Thoracic aorta (tissue), 2 donors: ENCODE results near the gene AKAP10. TPM values are rescaled to one million over a fixed set of nuclear protein-coding genes. Genes with fewer than 3 reads are reported as not detected.

Experiments used
- ATAC-seq: fragments of 150-250 bp; one replicate; pipeline ENCODE4 v1.8.0; 2017; ENCODE audit warnings: low read depth; ENCODE audit not compliant: insufficient number of reproducible peaks, low FRiP score
- DNase-seq: peaks from one replicate; pipeline ENCODE4 v3.0.0-alpha.2; 2020; ENCODE audit warnings: low spot score
- H3K27ac ChIP-seq, 2 donors: fragments of 200-600 bp; sonication (generic); 1 replicate in 1 of 2; 2 replicates in 1 of 2; pipeline ENCODE4 v1.5.1; 2016; ENCODE audit warnings: mild to moderate bottlenecking in 2 of 2, moderate library complexity in 2 of 2
- H3K27me3 ChIP-seq: fragments of 200-600 bp; sonication (generic); replicated peaks from 2 replicates; pipeline ENCODE4 v1.6.0; 2016; ENCODE audit warnings: mild to moderate bottlenecking; ENCODE audit not compliant: insufficient read depth
- H3K36me3 ChIP-seq: fragments of 200-600 bp; sonication (generic); one replicate; pipeline ENCODE4 v1.5.1; 2016
- H3K4me1 ChIP-seq, 2 donors: fragments of 200-600 bp; sonication (generic); 1 replicate in 1 of 2; 2 replicates in 1 of 2; pipeline versions ENCODE4 v1.5.1 to v1.6.0; 2016; ENCODE audit warnings: low read depth in 2 of 2, mild to moderate bottlenecking in 1 of 2; ENCODE audit not compliant: control insufficient read depth in 1 of 2
- H3K4me3 ChIP-seq: fragments of 200-600 bp; sonication (generic); 2 replicates; pipeline ENCODE4 v1.5.1; 2016; ENCODE audit warnings: mild to moderate bottlenecking
- H3K9me3 ChIP-seq: fragments of 200-600 bp; sonication (generic); 2 replicates; pipeline ENCODE4 v1.5.1; 2016
- total RNA-seq, 2 donors: library from RNA; depleted of rRNA; stranded (reverse); fragments of >200 nt; gene quantifications; one replicate each; pipeline versions ENCODE4 v1.1.0 to v1.2.3, GENCODE V29; 2016
- TF ChIP-seq, protein P1 (sequence below): fragments of 200-600 bp; sonication (generic); IDR thresholded peaks from one replicate; pipeline ENCODE4 v1.5.1; 2019; ENCODE audit warnings: antibody characterized with exemption

Gene AKAP10
- total RNA-seq, 2 donors from 2014 or later = 29.6 to 48.5 TPM

- no peaks in the 10 kb centered on the region for H3K9me3 ChIP-seq
- H3K4me3 ChIP-seq = no peak overlapping the region
- H3K36me3 ChIP-seq = no peaks in the 10 kb centered on the region
- no peak overlapping the region for H3K27ac ChIP-seq
- TF ChIP-seq, protein P1, sequence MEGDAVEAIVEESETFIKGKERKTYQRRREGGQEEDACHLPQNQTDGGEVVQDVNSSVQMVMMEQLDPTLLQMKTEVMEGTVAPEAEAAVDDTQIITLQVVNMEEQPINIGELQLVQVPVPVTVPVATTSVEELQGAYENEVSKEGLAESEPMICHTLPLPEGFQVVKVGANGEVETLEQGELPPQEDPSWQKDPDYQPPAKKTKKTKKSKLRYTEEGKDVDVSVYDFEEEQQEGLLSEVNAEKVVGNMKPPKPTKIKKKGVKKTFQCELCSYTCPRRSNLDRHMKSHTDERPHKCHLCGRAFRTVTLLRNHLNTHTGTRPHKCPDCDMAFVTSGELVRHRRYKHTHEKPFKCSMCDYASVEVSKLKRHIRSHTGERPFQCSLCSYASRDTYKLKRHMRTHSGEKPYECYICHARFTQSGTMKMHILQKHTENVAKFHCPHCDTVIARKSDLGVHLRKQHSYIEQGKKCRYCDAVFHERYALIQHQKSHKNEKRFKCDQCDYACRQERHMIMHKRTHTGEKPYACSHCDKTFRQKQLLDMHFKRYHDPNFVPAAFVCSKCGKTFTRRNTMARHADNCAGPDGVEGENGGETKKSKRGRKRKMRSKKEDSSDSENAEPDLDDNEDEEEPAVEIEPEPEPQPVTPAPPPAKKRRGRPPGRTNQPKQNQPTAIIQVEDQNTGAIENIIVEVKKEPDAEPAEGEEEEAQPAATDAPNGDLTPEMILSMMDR = no peak
- H3K27me3 ChIP-seq = no peaks in the 10 kb centered on the region
- DNase-seq = no peak
- H3K4me1 ChIP-seq = peaks cover 0 to 3% of the 10 kb centered on the region in 2 donors
- ATAC-seq = no peak
These were observed 18.9 kb upstream of the AKAP10 start for GRCh38 chr17:19996502-19996901.

- Histone ChIP-seq H3K27ac (no peak overlapping the region), H3K36me3 (no peaks in the 10 kb centered on the region), H3K9me3 (no peaks in the 10 kb centered on the region), H3K4me3 (no peak overlapping the region), H3K27me3 (no peaks in the 10 kb centered on the region), H3K4me1 (peaks cover 0 to 3% of the 10 kb centered on the region in 2 donors)
- no peak for DNase-seq
- TF ChIP-seq, protein P1 = no peak
- no peak for ATAC-seq
These were observed 18.5 kb upstream of the AKAP10 start for GRCh38 chr17:19996086-19996485.

DNA sequence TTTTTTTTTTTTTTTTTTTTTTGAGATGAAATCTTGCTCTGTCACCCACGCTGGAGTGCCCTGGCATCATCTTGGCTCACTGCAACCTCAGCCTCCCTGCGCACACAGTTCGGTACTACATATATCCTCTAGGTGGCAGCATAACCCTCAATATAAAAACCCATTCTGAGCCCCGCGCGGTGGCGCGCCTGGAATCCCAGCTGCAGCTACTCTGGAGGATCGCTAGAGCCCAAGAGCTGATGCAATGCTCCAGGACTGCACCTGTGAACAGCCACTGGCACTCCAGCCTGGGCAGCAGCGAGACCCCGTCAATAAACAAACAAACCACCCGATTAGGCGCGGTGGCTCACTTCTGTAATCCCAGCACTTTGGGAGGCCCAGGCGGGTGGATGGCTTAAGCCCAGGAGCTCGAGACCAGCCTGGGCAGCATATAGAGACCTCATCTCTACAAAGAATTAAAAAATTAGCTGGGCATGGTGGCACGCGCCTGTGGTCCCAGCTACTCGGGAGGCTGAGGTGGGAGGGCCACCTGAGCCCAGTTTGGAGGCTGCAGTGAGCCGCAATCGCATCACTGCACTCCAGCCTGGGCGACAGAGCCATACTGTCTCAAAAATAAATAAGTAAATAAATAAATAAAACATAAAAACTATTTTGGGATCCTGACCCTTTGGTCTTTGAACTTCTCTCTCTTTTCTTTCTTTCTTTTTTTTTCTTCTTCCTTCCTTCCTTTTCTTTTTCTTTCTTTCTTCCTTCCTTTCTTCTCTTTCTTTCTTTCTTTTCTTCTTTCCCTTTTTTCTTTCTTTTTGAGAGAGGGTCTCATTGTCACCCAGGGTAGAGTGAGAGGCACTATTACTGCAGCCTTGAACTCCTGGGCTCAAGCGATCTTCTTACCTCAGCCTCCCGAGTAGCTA is 15.4 kb upstream of the AKAP10 start:
- peaks cover 0 to 3% of the 10 kb centered on the region in 2 donors for H3K4me1 ChIP-seq
- H3K4me3 ChIP-seq = peak overlapping the region; percentile 55
- ATAC-seq (peak; percentile 93), DNase-seq (peak; percentile 73)
- TF ChIP-seq, protein P1 = peak; percentile 80
- no peak overlapping the region for H3K27ac ChIP-seq
- no peaks in the 10 kb centered on the region for H3K9me3 ChIP-seq
- no peaks in the 10 kb centered on the region for H3K27me3 ChIP-seq
- H3K36me3 ChIP-seq = no peaks in the 10 kb centered on the region

GRCh38 chr17:19991252-19991885 is 13.7 kb upstream of the AKAP10 start:
- no peaks in the 10 kb centered on the region for H3K27me3 ChIP-seq
- TF ChIP-seq, protein P1 = no peak
- no peaks in the 10 kb centered on the region for H3K9me3 ChIP-seq
- no peaks in the 10 kb centered on the region for H3K36me3 ChIP-seq
- ATAC-seq (no peak), DNase-seq (no peak)
- no peak overlapping the region for H3K27ac ChIP-seq
- H3K4me1 ChIP-seq = peaks cover 0 to 3% of the 10 kb centered on the region in 2 donors
- H3K4me3 ChIP-seq = no peak overlapping the region

- Histone ChIP-seq H3K9me3 (no peaks in the 10 kb centered on the region), H3K27ac (no peak overlapping the region), H3K27me3 (no peaks in the 10 kb centered on the region), H3K4me1 (no peaks in the 10 kb centered on the region), H3K4me3 (no peak overlapping the region), H3K36me3 (no peaks in the 10 kb centered on the region)
- no peak for ATAC-seq
- TF ChIP-seq, protein P1 = no peak
- no peak for DNase-seq
These were observed 10.3 kb upstream of the AKAP10 start for GRCh38 chr17:19987897-19988296.
